Ishikawa (cell line): Measurements from ENCODE around the gene RGS4.

Experiments used
- NFIC ChIP-seq: IDR thresholded peaks from 2 replicates; pipeline ENCODE4 v1.6.1; 2012
- TAF1 ChIP-seq: IDR thresholded peaks from 2 replicates; pipeline ENCODE4 v1.6.1; 2012; ENCODE audit warnings: low read depth, mild to moderate bottlenecking
- TCF12 ChIP-seq: IDR thresholded peaks from 2 replicates; pipeline ENCODE4 v1.6.1; 2012; ENCODE audit warnings: low read depth
- YY1 ChIP-seq: IDR thresholded peaks from 2 replicates; pipeline ENCODE4 v1.6.1; 2012; ENCODE audit warnings: low read depth
- TF ChIP-seq, protein P1 (sequence below): IDR thresholded peaks from 2 replicates; pipeline ENCODE4 v1.6.1; 2012; ENCODE audit warnings: low read depth, mild to moderate bottlenecking

DNA sequence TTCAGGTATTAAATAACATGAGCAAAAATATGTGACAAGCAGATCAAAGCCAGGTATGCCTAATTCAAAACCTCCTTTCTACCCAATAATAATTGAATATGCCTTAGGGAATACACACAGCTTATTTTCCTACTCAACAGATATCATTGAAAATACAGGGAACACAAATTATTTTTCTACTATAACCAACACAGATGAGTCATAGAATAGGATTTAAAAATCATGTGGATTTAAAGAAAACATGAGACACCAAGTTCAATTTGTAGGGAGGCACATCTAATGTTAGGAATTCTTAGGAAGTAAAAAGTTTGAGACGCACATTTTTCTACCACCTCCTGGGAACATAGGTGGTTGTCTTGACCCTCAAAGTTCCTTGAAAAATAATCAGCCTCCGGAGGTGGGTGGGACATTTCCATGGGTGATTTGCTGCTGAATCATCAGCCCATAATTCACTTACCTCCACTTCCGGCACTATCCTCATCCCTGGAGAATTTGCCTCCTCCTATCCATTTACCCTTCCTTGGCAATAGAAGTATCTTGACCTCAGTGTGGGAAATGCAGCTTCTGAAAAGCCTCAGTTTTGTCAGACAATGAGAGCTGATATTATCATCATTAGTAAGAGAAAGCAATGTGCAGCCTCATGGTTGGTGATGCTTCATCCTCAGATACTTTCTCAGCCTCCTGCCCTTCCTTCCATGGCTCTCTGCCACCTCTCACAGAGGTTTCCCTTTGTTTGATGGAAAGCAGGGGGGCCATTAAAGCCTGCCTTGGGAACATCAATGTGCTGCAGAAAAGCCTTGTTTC lies 33.5 kb upstream of the RGS4 start:
- TF ChIP-seq YY1: peak; percentile 66
- no peak for TF ChIP-seq TAF1
- TF ChIP-seq NFIC: peak; percentile 86
- peak; percentile 99 for TF ChIP-seq TCF12
- TF ChIP-seq, protein P1, sequence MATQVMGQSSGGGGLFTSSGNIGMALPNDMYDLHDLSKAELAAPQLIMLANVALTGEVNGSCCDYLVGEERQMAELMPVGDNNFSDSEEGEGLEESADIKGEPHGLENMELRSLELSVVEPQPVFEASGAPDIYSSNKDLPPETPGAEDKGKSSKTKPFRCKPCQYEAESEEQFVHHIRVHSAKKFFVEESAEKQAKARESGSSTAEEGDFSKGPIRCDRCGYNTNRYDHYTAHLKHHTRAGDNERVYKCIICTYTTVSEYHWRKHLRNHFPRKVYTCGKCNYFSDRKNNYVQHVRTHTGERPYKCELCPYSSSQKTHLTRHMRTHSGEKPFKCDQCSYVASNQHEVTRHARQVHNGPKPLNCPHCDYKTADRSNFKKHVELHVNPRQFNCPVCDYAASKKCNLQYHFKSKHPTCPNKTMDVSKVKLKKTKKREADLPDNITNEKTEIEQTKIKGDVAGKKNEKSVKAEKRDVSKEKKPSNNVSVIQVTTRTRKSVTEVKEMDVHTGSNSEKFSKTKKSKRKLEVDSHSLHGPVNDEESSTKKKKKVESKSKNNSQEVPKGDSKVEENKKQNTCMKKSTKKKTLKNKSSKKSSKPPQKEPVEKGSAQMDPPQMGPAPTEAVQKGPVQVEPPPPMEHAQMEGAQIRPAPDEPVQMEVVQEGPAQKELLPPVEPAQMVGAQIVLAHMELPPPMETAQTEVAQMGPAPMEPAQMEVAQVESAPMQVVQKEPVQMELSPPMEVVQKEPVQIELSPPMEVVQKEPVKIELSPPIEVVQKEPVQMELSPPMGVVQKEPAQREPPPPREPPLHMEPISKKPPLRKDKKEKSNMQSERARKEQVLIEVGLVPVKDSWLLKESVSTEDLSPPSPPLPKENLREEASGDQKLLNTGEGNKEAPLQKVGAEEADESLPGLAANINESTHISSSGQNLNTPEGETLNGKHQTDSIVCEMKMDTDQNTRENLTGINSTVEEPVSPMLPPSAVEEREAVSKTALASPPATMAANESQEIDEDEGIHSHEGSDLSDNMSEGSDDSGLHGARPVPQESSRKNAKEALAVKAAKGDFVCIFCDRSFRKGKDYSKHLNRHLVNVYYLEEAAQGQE: no peak
